AG10803 (cell line): Measurements from ENCODE around the gene BSPRY.
A peak's percentile ranks its signal among the peaks of the same experiment; 100 is the strongest.
"Not testable (repeated sequence)": the region's sequence is repeated elsewhere in the genome, so short reads cannot be mapped to it uniquely, and the experiment has no call there.

Source experiments
- DNase-seq: peaks from one replicate; pipeline ENCODE4 v3.0.0; 2010; ENCODE audit warnings: low read depth
- H3K4me3 ChIP-seq: 2 replicates; pipeline ENCODE4 v1.5.1; 2011; ENCODE audit warnings: mild to moderate bottlenecking, low read length, control low read depth
- CTCF ChIP-seq: conservative IDR thresholded peaks from 2 replicates; pipeline ENCODE4 v1.5.1; 2011; ENCODE audit warnings: mild to moderate bottlenecking, low read length, control low read depth, inconsistent platforms

Gene BSPRY

GRCh38 chr9:113403646-113404045 lies 54.3 kb downstream of the BSPRY start:
- DNase-seq = no peak
- no peak for TF ChIP-seq CTCF
- no peak overlapping the region for H3K4me3 ChIP-seq

DNA sequence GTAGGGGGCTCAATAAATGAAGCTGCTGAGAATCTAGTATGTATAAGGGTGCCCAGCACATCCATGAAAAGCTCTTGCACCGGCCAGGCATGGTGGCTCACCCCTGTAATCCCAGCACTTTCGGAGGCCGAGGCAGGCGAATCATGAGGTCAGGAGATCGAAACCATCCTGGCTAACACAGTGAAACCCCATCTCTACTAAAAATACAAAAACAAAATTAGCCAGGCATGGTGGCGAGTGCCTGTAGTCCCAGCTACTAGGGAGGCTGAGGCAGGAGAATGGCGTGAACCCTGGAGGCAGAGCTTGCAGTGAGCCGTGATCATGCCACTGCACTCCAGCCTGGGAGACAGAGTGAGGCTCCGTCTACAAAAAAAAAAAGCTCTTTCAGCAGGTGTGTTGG lies 57.0 kb downstream of the BSPRY start:
- DNase-seq = not testable (repeated sequence)

DNA sequence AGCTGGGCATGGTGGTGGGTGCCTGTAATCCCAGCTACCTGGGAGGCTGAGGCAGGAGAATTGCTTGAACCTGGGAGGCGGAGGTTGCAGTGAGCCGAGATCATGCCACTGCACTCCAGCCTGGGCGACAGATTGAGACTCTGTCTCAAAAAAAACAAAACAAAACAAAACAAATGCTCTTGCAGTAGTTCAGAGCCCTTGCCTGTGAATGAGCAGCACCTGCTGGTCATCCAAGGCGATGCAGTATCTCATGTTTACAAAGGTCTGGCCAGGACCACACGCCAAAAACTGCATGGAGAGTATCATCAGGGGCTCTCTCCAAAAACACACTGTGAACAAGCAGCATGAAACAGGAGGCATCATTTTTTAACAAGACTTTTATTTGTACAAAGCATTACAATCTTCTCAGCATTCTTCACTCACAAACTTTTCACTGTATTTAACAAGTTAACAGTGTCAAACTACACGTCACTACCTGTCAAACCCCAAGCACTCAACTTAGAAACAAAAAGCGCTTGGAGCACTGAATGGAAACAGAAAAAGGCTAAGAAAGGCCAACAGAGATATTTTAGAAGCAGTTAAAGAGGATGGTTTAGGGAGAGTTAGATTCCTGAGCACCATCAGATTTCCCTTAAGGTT lies 57.7 kb downstream of the BSPRY start:
- DNase-seq = peak; percentile 81
- peak; percentile 91 for TF ChIP-seq CTCF
- H3K4me3 ChIP-seq = not testable (repeated sequence)

More for the DNA sequence above, 57.0 kb downstream of the BSPRY start:
- H3K4me3 ChIP-seq = not testable (repeated sequence)

- no peak for TF ChIP-seq CTCF
- peak overlapping the region; percentile 96 for H3K4me3 ChIP-seq
- no peak for DNase-seq
These were observed 60.1 kb downstream of the BSPRY start for GRCh38 chr9:113409481-113409880.

DNA sequence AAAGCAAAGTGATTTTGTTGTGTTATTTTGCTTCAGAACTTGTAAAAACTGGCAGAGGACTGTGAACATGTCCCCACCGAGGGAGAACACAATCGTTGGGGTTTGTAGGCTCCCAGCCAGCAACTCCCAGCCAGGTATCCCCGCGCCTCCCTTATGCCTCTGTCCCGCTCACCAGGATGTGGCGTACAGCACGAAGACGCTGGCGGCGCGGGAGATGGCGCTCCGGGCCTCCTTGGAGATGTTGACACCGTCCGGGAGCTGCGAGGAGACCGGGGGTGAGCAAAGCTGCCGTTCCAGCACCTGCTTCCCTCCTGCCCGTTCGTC lies 60.5 kb downstream of the BSPRY start:
- H3K4me3 ChIP-seq = peak overlapping the region; percentile 96
- no peak for TF ChIP-seq CTCF
- no peak for DNase-seq

DNA sequence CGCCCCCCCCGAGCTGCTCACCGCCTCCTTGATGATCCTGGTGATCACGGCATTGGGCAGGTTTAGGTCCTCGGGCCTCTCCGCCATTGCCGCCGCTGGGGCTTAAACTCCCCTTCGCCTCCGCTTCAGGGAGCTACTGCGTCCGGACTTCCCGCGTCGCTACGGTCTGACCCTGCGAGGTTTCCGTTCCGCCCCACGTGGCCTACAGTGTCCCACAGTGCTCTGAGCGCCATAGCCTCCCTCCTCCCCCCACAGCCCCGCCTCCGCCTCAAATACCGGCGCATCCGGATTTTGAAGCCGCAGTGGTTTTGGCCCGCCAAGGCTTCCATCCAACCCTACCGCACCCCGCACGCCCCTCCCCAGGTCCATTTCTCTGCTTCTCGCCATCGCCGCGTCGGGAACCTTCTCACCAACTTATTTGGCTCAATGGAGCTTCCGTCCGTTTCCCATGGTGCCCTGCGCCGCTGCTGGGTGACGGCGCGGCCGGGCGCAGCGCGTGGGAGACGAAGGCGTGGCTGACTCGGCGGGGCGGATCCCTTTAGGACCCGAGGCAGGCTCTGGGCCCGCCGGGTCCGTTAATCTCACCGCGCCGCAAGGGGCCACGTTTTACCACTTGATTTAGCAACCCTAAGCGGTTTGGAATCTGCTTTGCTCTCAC lies 61.0 kb downstream of the BSPRY start, which contains the start of the genes C9orf43 and POLE3:
C9orf43 (plus strand) TSS at position 541 of the 658 bp plus-strand sequence. CDS start 2,747 bp downstream, outside the sequence.
POLE3 (minus strand) TSS at position 469 of the 658 bp plus-strand sequence; CDS start at position 87, 382 bp downstream.
- DNase-seq = peak; percentile 93
- no peak; the same call in 1 of the 2 replicates for TF ChIP-seq CTCF
- H3K4me3 ChIP-seq = peak within 1 kb of the TSS; percentile 96

DNA sequence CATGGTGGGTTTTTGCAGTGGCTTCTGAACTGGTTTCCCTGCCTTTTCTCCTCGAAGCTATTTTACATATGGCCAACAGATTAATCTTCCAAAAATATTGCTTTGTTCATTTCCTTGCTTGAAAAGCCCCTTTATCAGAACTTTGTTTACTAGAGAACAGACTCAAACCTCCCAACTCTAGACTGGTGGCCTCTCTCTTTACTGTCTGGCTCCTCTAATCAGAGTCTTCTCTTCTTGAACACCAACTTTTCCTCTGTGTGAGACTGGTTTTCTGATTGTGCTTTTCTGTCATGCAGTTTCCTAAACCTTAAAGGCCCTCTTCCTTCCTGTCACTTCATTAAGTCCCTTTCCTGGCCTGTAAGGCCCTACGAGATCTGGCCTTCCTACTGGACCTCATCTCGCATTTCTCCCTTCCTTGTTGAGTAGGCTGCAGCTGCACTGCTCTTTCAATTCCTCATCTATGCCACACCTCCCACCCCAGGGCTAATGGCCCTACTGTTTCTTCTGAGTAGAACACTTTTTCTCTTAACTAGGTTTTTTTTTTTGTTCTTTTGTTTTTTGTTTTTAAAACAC lies 66.9 kb downstream of the BSPRY start:
- no peak for DNase-seq
- H3K4me3 ChIP-seq = no peak overlapping the region
- no peak for TF ChIP-seq CTCF
